HepG2 (cell line): ENCODE measurements around the gene ARL8B. TPM values are rescaled to one million over a fixed set of nuclear protein-coding genes. Genes with fewer than 3 reads are reported as not detected.

Source experiments
- CEBPB ChIP-seq: IDR thresholded peaks from 2 replicates; pipeline ENCODE4 v1.6.1; 2011; ENCODE audit warnings: low read depth, low read length, improper control_type of control experiment, borderline replicate concordance
- DDIT3 ChIP-seq: sonication (generic); formaldehyde crosslinking; IDR thresholded peaks from 2 replicates; pipeline ENCODE4 v1.4.0; 2020; ENCODE audit warnings: mild to moderate bottlenecking, missing genetic modification reagents
- IKZF1 ChIP-seq: fragments of 450-650 bp; IDR thresholded peaks from 2 replicates; pipeline ENCODE4 v1.7.1; 2016
- KLF12 ChIP-seq: sonication (generic); formaldehyde crosslinking; IDR thresholded peaks from 2 replicates; pipeline ENCODE4 v1.4.0; 2020; ENCODE audit warnings: missing genetic modification reagents, borderline replicate concordance
- PRPF4 ChIP-seq: fragments of 200-400 bp; formaldehyde crosslinking; IDR thresholded peaks from 2 replicates; pipeline ENCODE4 v1.6.1; 2016; ENCODE audit warnings: low read length, low read depth; ENCODE audit not compliant: poor library complexity, severe bottlenecking
- RARA ChIP-seq: IDR thresholded peaks from 2 replicates; pipeline ENCODE4 v1.6.1; 2016; ENCODE audit warnings: missing genetic modification reagents, missing compliant biosample characterization
- SRF ChIP-seq: IDR thresholded peaks from 2 replicates; pipeline ENCODE4 v1.6.1; 2011; ENCODE audit warnings: mild to moderate bottlenecking, low read depth, low read length, moderate library complexity
- ZKSCAN8 ChIP-seq: IDR thresholded peaks from 2 replicates; pipeline ENCODE4 v1.6.1; 2016; ENCODE audit warnings: borderline replicate concordance, missing genetic modification reagents, missing compliant biosample characterization
- ZNF230 ChIP-seq: sonication (generic); formaldehyde crosslinking; IDR thresholded peaks from 2 replicates; pipeline ENCODE4 v1.4.0; 2020; ENCODE audit warnings: mild to moderate bottlenecking, missing genetic modification reagents
- ZNF30 ChIP-seq: sonication (generic); formaldehyde crosslinking; IDR thresholded peaks from 2 replicates; pipeline ENCODE4 v1.5.0; 2020; ENCODE audit warnings: mild to moderate bottlenecking, missing genetic modification reagents
- ZNF678 ChIP-seq: sonication (generic); formaldehyde crosslinking; IDR thresholded peaks from 2 replicates; pipeline ENCODE4 v1.4.0; 2020; ENCODE audit warnings: mild to moderate bottlenecking, missing genetic modification reagents
- polyA plus RNA-seq, 8 experiments: library from polyadenylated mRNA; depleted of rRNA in 3 of 8; stranded (reverse) in 7 of 8; unstranded in 1 of 8; fragments of >200 nt; fragmentation: Illumina TruSeq in 4 of 8; extraction: Trizol in 4 of 8; gene quantifications; 2 replicates each; pipeline versions ENCODE4 v1.2.1 to v1.2.3, GENCODE V29; 2011 to 2016; ENCODE audit warnings: low read depth in 4 of 8, missing spikeins in 1 of 8, mixed read lengths in 1 of 8; ENCODE audit not compliant: insufficient read depth in 1 of 8
- total RNA-seq, 5 experiments: library from RNA; depleted of rRNA; stranded (reverse); fragments of >200 nt; fragmentation: Illumina TruSeq; extraction: Trizol; gene quantifications; 2 replicates each; pipeline ENCODE4 v1.2.3, GENCODE V29; 2016; ENCODE audit warnings: low read depth in 1 of 5
- TF ChIP-seq, protein P1 (sequence below): sonication (generic); formaldehyde crosslinking; conservative IDR thresholded peaks from 2 replicates; pipeline ENCODE4 v1.8.0; 2022; ENCODE audit warnings: missing genetic modification reagents
- TF ChIP-seq, protein P2 (sequence below): sonication (generic); formaldehyde crosslinking; conservative IDR thresholded peaks from 2 replicates; pipeline ENCODE4 v1.4.0; 2020; ENCODE audit warnings: mild to moderate bottlenecking, missing genetic modification reagents, moderate library complexity

Gene ARL8B
- total and polyA plus RNA-seq, 2 of the 13 experiments (the other 11 are each of a cell fraction or from before 2014, with no cell fraction given), result 23.5 to 30.4 TPM

DNA sequence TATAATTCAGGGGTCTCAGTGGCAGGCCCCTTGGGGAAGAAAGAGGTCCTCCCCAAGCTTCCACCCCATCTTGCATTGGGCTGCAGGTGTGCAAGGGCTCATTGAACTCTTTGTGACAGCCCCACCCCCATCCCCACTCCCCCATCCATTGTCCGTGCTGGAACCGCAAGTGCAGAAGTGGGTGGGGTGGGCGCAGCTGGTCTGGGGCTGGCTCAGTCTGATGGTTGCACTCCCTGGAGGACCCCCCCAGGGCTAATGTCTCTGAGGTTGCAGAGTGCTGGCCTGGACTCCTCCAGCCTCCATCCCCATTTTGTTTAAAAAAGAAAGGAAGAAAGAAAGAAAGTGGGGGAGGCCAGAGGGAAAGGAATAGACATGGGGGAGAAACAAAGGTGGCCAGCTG, 42.3 kb upstream of the ARL8B start (continued):
- TF ChIP-seq, protein P1, sequence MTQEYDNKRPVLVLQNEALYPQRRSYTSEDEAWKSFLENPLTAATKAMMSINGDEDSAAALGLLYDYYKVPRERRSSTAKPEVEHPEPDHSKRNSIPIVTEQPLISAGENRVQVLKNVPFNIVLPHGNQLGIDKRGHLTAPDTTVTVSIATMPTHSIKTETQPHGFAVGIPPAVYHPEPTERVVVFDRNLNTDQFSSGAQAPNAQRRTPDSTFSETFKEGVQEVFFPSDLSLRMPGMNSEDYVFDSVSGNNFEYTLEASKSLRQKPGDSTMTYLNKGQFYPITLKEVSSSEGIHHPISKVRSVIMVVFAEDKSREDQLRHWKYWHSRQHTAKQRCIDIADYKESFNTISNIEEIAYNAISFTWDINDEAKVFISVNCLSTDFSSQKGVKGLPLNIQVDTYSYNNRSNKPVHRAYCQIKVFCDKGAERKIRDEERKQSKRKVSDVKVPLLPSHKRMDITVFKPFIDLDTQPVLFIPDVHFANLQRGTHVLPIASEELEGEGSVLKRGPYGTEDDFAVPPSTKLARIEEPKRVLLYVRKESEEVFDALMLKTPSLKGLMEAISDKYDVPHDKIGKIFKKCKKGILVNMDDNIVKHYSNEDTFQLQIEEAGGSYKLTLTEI (CRISPR knock-in tag), result no peak
- TF ChIP-seq SRF (no peak), RARA (no peak), ZKSCAN8 (CRISPR knock-in tag) (no peak), KLF12 (CRISPR knock-in tag) (no peak), IKZF1 (no peak), ZNF230 (no peak), CEBPB (no peak), ZNF30 (CRISPR knock-in tag) (no peak), ZNF678 (CRISPR knock-in tag) (no peak), PRPF4 (no peak), DDIT3 (CRISPR knock-in tag) (no peak)
- TF ChIP-seq, protein P2, sequence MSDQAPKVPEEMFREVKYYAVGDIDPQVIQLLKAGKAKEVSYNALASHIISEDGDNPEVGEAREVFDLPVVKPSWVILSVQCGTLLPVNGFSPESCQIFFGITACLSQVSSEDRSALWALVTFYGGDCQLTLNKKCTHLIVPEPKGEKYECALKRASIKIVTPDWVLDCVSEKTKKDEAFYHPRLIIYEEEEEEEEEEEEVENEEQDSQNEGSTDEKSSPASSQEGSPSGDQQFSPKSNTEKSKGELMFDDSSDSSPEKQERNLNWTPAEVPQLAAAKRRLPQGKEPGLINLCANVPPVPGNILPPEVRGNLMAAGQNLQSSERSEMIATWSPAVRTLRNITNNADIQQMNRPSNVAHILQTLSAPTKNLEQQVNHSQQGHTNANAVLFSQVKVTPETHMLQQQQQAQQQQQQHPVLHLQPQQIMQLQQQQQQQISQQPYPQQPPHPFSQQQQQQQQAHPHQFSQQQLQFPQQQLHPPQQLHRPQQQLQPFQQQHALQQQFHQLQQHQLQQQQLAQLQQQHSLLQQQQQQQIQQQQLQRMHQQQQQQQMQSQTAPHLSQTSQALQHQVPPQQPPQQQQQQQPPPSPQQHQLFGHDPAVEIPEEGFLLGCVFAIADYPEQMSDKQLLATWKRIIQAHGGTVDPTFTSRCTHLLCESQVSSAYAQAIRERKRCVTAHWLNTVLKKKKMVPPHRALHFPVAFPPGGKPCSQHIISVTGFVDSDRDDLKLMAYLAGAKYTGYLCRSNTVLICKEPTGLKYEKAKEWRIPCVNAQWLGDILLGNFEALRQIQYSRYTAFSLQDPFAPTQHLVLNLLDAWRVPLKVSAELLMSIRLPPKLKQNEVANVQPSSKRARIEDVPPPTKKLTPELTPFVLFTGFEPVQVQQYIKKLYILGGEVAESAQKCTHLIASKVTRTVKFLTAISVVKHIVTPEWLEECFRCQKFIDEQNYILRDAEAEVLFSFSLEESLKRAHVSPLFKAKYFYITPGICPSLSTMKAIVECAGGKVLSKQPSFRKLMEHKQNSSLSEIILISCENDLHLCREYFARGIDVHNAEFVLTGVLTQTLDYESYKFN (CRISPR knock-in tag), result no peak
